Bronchial epithelial cell (primary cell): Measurements from ENCODE around the gene CRACDL. TPM values are rescaled to one million over a fixed set of nuclear protein-coding genes. Genes with fewer than 3 reads are reported as not detected.

ENCODE experiments used
- DNase-seq: peaks from one replicate; pipeline ENCODE4 v3.0.0-alpha.2; 2010; ENCODE audit warnings: low read depth
- FAIRE-seq: peaks from 2 replicates; lab custom pipeline; 2011; peaks lifted over from hg19 to GRCh38; lab: Jason Lieb, UNC
- H3K27me3 ChIP-seq: 2 replicates; pipeline ENCODE4 v1.5.1; 2011; ENCODE audit warnings: low read length; ENCODE audit not compliant: control insufficient read depth, insufficient read depth
- H3K36me3 ChIP-seq: 2 replicates; pipeline ENCODE4 v1.5.1; 2011; ENCODE audit warnings: low read length; ENCODE audit not compliant: control insufficient read depth, insufficient read depth
- H3K4me3 ChIP-seq: 2 replicates; pipeline ENCODE4 v1.5.1; 2011; ENCODE audit warnings: mild to moderate bottlenecking, low read depth, low read length, control low read depth
- total RNA-seq: library from RNA; depleted of rRNA; stranded (reverse); fragments of >200 nt; gene quantifications from 2 replicates; pipeline ENCODE4 v1.2.1, GENCODE V29; 2014
- TF ChIP-seq, protein P1 (sequence below): IDR thresholded peaks from 2 replicates; pipeline ENCODE4 v1.5.1; 2011; ENCODE audit warnings: mild to moderate bottlenecking, moderate library complexity, low read length, control low read depth, inconsistent platforms; ENCODE audit not compliant: insufficient read depth, severe bottlenecking

The CRACDL gene
- 0.26 and 1.4 TPM in 2 replicates for total RNA-seq

DNA sequence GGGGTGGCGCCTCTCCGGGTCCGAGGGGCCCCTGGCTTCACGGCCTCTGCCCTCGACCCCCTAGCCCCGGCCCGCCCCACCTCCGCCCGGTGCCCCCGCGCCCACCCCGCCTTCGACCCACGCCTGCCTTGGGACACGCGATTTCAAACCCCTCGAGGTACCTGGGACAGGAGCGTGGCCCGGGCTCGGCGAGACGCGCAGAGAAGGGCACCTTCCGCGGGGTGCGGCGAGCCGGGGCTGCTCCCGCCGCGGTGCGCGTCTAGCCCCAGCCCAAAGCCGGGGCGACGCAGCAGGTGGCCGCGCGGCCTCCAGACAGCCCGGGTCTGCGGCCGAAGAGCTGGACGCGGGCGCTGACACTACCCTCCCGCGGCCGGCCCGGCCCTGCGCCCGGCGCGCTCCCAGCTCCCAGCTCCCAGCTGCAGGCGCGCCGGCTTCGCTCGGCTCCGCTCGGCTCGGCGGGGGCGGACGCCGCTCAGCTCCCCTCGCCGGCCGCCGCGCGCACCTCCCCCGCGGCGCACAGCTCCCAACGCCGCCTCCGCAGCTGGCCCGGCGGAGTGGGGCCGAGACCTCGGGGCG lies at the start of gene CRACDL:
Gene CRACDL (minus strand): TSS at position 449 of the 576 bp plus-strand sequence. CDS start 89,425 bp downstream, outside the sequence.
- TF ChIP-seq, protein P1, sequence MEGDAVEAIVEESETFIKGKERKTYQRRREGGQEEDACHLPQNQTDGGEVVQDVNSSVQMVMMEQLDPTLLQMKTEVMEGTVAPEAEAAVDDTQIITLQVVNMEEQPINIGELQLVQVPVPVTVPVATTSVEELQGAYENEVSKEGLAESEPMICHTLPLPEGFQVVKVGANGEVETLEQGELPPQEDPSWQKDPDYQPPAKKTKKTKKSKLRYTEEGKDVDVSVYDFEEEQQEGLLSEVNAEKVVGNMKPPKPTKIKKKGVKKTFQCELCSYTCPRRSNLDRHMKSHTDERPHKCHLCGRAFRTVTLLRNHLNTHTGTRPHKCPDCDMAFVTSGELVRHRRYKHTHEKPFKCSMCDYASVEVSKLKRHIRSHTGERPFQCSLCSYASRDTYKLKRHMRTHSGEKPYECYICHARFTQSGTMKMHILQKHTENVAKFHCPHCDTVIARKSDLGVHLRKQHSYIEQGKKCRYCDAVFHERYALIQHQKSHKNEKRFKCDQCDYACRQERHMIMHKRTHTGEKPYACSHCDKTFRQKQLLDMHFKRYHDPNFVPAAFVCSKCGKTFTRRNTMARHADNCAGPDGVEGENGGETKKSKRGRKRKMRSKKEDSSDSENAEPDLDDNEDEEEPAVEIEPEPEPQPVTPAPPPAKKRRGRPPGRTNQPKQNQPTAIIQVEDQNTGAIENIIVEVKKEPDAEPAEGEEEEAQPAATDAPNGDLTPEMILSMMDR, result no peak
- DNase-seq (no peak), FAIRE-seq (no peak)
- H3K27me3 ChIP-seq, result peaks cover 4% of the 10 kb centered on the region
- peak within 1 kb of the TSS; percentile 45 for H3K4me3 ChIP-seq
- H3K36me3 ChIP-seq, result no peaks in the 10 kb centered on the region

DNA sequence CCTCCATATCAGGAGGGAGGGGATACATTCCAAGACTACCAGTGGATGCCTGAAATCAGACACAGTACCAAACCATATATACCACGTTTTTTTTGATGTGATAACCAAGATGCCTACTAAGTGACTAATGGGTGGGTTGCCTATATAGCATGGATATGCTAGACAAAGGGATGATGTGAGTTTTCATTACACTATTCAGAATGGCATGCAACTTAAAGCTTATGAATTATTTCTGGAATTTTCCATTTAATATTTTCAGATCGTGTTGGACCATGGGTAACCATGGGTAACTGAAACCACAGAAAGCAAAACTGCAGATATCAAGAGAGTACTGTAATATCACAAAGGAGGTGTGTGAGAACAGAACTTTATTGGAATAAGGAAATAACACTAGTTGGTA lies 39.6 kb upstream of the CRACDL start:
- TF ChIP-seq, protein P1, result no peak
- Histone ChIP-seq H3K4me3 (no peak overlapping the region), H3K27me3 (no peaks in the 10 kb centered on the region), H3K36me3 (no peaks in the 10 kb centered on the region)
- FAIRE-seq, result no peak
- DNase-seq, result no peak

DNA sequence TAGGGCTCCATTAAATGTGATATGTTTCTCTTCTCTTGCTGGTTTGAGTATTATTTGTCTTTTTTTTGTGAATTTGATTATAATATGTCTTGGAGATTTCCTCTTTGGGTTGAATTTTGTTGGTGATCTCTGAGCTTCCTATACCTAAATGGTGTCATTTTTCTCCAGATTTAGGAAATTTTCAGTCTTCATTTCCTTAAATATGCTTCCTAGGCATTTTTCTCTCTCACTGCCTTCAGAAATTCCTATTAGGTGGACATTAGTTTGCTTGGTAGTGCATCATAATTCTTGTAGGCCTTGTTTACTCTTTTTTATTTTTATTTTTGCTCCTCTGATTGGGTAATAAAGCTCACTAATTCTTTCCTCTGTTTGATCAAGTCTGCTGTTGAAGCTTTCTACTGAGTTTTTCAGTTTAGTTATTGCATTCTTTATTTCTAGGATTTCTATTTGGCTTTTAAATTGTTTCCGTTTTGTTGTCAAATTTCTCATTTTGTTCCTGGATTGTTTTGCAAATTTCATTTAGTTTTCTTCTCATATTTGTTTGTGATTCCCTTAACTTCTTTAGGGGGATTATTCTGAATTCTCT lies 36.6 kb upstream of the CRACDL start:
- DNase-seq, result no peak
- TF ChIP-seq, protein P1, result no peak
- no peaks in the 10 kb centered on the region for H3K36me3 ChIP-seq
- no peak for FAIRE-seq
- H3K27me3 ChIP-seq, result no peaks in the 10 kb centered on the region
- H3K4me3 ChIP-seq, result no peak overlapping the region

- FAIRE-seq (no peak), DNase-seq (no peak)
- no peaks in the 10 kb centered on the region for H3K36me3 ChIP-seq
- no peak overlapping the region for H3K4me3 ChIP-seq
- TF ChIP-seq, protein P1, result no peak
- H3K27me3 ChIP-seq, result no peaks in the 10 kb centered on the region
Observed at GRCh38 chr2:98959810-98960507, 23.9 kb upstream of the CRACDL start.

DNA sequence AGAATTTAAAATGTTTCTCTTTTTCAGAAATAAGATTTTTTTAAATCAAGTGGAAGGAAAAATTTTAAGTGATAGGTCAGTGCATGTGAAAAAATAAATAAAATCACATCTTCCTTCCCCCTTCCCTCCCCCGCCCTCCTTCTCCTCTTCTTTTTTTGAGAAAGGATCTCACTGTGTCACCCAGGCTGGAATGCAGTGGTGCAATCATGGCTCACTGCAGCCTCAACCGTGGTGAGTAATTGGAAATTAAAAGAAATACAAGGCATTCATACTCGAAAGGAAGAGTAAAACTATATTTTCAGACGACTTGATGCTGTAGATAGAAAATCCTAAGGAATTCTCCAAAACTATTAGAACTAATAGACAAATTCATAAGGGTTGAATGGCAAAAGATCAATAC lies 16.9 kb upstream of the CRACDL start:
- DNase-seq (peak; percentile 47), FAIRE-seq (no peak)
- no peak overlapping the region for H3K4me3 ChIP-seq
- no peaks in the 10 kb centered on the region for H3K27me3 ChIP-seq
- no peaks in the 10 kb centered on the region for H3K36me3 ChIP-seq
- TF ChIP-seq, protein P1, result no peak
